Thyroid gland (tissue), 4 donors: Measurements from ENCODE around the gene TUBB1. TPM values are rescaled to one million over a fixed set of nuclear protein-coding genes. Genes with fewer than 3 reads are reported as not detected.

Experiments
- DNase-seq, 2 donors: peaks; one replicate each; pipeline ENCODE4 v3.0.0-alpha.2; 2019
- H3K27ac ChIP-seq, 3 donors: fragments of 200-600 bp; sonication (generic); 1 replicate in 2 of 3; 2 replicates in 1 of 3; pipeline ENCODE4 v1.5.1; 2016 to 2019; ENCODE audit warnings: mild to moderate bottlenecking in 1 of 3, moderate library complexity in 1 of 3
- H3K27me3 ChIP-seq: fragments of 200-600 bp; sonication (generic); one replicate; pipeline ENCODE4 v1.5.1; 2019
- H3K36me3 ChIP-seq, 2 donors: fragments of 200-600 bp; sonication (generic); one replicate each; pipeline ENCODE4 v1.5.1; 2016 to 2019
- H3K4me1 ChIP-seq, 2 donors: fragments of 200-600 bp; sonication (generic); one replicate each; pipeline ENCODE4 v1.5.1; 2017 to 2019
- H3K4me3 ChIP-seq, 3 donors: fragments of 200-600 bp; sonication (generic); replicated peaks in 1 of 3; 1 replicate in 2 of 3; 2 replicates in 1 of 3; pipeline ENCODE4 v1.5.1; 2016; ENCODE audit warnings: mild to moderate bottlenecking in 1 of 3
- H3K9me3 ChIP-seq: fragments of 200-600 bp; sonication (generic); one replicate; pipeline ENCODE4 v1.5.1; 2017
- CTCF ChIP-seq, 6 experiments: fragments of 200-600 bp in 3 of 6; fragments of 450-650 bp in 3 of 6; sonication (generic) in 3 of 6; IDR thresholded peaks; one replicate each; pipeline ENCODE4 v1.5.1; 2016 to 2019; ENCODE audit warnings: antibody characterized with exemption in 6 of 6, mild to moderate bottlenecking in 2 of 6, inconsistent platforms in 1 of 6, moderate library complexity in 1 of 6
- POLR2A ChIP-seq, 2 donors: fragments of 450-650 bp; IDR thresholded peaks; one replicate each; pipeline ENCODE4 v1.6.1; 2017; ENCODE audit warnings: antibody characterized with exemption in 2 of 2, mild to moderate bottlenecking in 2 of 2, moderate library complexity in 1 of 2
- WGBS, 2 donors: methylation state at CpG; one replicate each; pipeline ENCODE4 v1.1.5; 2017; 5-methylcytosine and 5-hydroxymethylcytosine counted together
- intact Hi-C: fragments of 100-400 bp; cut with DNase I; formaldehyde crosslinking; loops from one replicate; pipeline ENCODE4 v1.15.1; 2023
- total RNA-seq, 4 donors: library from RNA; depleted of rRNA; stranded (reverse); fragments of >200 nt; gene quantifications; one replicate each; pipeline ENCODE4 v1.2.3, GENCODE V29; 2016

TUBB1 gene
- total RNA-seq, 4 donors from 2014 or later = 0.11 to 0.46 TPM; not detected in 2

GRCh38 chr20:59015411-59015810, 3.8 kb upstream of the TUBB1 start:
- Histone ChIP-seq H3K9me3 (no peaks in the 10 kb centered on the region), H3K36me3 (no peaks in the 10 kb centered on the region), H3K27ac (no peak overlapping the region), H3K4me3 (no peak overlapping the region), H3K4me1 (peaks cover 3 to 6% of the 10 kb centered on the region in 2 donors), H3K27me3 (no peaks in the 10 kb centered on the region)
- WGBS, 2 donors = 88% methylated on average over 16 of the region's 16 CpGs
- DNase-seq = no peak
- intact Hi-C loops = no loop called here
- TF ChIP-seq POLR2A (IDR thresholded peaks at IDR 0.05) = no peak
- no peak for TF ChIP-seq CTCF (IDR thresholded peaks at IDR 0.05)

- TF ChIP-seq POLR2A (IDR thresholded peaks at IDR 0.05) (no peak), CTCF (IDR thresholded peaks at IDR 0.05) (no peak)
- H3K36me3 ChIP-seq = no peaks in the 10 kb centered on the region
- intact Hi-C loops = no loop called here
- no peaks in the 10 kb centered on the region for H3K9me3 ChIP-seq
- no peak for DNase-seq
- 75 to 84% methylated on average over 16 of the region's 16 CpGs for WGBS, 2 donors
- H3K4me3 ChIP-seq = no peak overlapping the region
- no peaks in the 10 kb centered on the region for H3K4me1 ChIP-seq
- no peaks in the 10 kb centered on the region for H3K27me3 ChIP-seq
- no peak overlapping the region for H3K27ac ChIP-seq
These were observed 3.2 kb upstream of the TUBB1 start for GRCh38 chr20:59015812-59016711.

- no peaks in the 10 kb centered on the region for H3K27me3 ChIP-seq
- H3K9me3 ChIP-seq = no peaks in the 10 kb centered on the region
- H3K4me1 ChIP-seq = no peaks in the 10 kb centered on the region
- no peak overlapping the region for H3K4me3 ChIP-seq
- no peak overlapping the region for H3K27ac ChIP-seq
- WGBS, 2 donors = 57 to 70% methylated on average over 4 of the region's 4 CpGs
- H3K36me3 ChIP-seq = no peaks in the 10 kb centered on the region
- intact Hi-C loops = no loop called here
- TF ChIP-seq POLR2A (IDR thresholded peaks at IDR 0.05) (no peak), CTCF (IDR thresholded peaks at IDR 0.05) (no peak)
- DNase-seq = no peak
These were observed 2.3 kb upstream of the TUBB1 start for GRCh38 chr20:59016795-59017492.

- Histone ChIP-seq H3K36me3 (peaks cover 0 to 7% of the 10 kb centered on the region in 2 donors), H3K27me3 (no peaks in the 10 kb centered on the region), H3K27ac (no peak overlapping the region), H3K9me3 (no peaks in the 10 kb centered on the region), H3K4me1 (no peaks in the 10 kb centered on the region), H3K4me3 (no peak overlapping the region)
- no peak for DNase-seq
- WGBS, 2 donors = 90 to 91% methylated on average over 13 to 16 of the region's 16 CpGs
- intact Hi-C loops = no loop called here
- TF ChIP-seq POLR2A (IDR thresholded peaks at IDR 0.05) = no peak
- TF ChIP-seq CTCF (IDR thresholded peaks at IDR 0.05) = no peak
These were observed 1.6 kb upstream of the TUBB1 start for GRCh38 chr20:59017493-59018231.
